ENCODE results near the gene SEMA4B. TPM values are rescaled to one million over a fixed set of nuclear protein-coding genes. Genes with fewer than 3 reads are reported as not detected.

The SEMA4B gene
- total RNA-seq, 1 donor from 2014 or later = 85.1 TPM

DNA sequence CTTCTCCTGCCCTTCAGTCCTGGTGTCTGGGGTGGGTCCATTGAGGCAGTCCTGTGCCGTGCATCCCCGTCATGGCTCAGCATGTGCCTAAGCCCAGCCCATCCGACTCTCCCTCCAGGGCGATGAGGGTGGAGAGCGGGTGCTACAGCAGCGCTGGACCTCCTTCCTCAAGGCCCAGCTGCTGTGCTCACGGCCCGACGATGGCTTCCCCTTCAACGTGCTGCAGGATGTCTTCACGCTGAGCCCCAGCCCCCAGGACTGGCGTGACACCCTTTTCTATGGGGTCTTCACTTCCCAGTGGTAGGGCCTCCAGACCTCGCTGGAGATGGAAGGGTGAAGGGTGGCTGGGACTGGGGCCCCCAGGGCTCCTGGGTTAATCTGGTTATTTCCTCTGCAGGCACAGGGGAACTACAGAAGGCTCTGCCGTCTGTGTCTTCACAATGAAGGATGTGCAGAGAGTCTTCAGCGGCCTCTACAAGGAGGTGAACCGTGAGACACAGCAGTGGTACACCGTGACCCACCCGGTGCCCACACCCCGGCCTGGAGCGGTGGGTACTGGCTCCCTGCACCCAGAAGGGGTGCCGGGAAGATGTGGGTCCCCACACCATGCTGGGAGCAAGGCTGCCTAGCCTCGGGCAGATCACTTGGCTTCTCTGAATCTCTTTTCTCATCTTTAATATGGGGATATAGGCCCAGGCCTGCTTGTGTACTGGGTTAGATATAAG lies 22.5 kb downstream of the SEMA4B start:
- Mint-ChIP-seq H3K27me3 (no peaks in the 10 kb centered on the region), H3K4me1 (peaks cover 27% of the 10 kb centered on the region), H3K4me3 (no peak overlapping the region), H3K27ac (peak overlapping the region; percentile 6), H3K9me3 (no peaks in the 10 kb centered on the region), H3K36me3 (ENCODE audit: low read depth) (peaks cover 79% of the 10 kb centered on the region)
- POLR2A ChIA-PET = interaction anchor here (0.6 to 2.7 kb wide), 3 partner anchors 10 to 62 kb away, joined by 3 to 11 read pairs (median 4); partner anchors contain the start of genes CIB1 and GDPGP1
- intact Hi-C loops (cut with micrococcal nuclease) = no loop called here
- CTCF ChIA-PET = interaction anchor here (5.3 kb wide), 1 partner anchor 9 kb away, joined by 44 read pairs; the partner anchor contains the start of genes CIB1 and GDPGP1
- ATAC-seq (ENCODE audit: low read depth) (no peak), DNase-seq (no peak)
- TF ChIP-seq, protein P1, sequence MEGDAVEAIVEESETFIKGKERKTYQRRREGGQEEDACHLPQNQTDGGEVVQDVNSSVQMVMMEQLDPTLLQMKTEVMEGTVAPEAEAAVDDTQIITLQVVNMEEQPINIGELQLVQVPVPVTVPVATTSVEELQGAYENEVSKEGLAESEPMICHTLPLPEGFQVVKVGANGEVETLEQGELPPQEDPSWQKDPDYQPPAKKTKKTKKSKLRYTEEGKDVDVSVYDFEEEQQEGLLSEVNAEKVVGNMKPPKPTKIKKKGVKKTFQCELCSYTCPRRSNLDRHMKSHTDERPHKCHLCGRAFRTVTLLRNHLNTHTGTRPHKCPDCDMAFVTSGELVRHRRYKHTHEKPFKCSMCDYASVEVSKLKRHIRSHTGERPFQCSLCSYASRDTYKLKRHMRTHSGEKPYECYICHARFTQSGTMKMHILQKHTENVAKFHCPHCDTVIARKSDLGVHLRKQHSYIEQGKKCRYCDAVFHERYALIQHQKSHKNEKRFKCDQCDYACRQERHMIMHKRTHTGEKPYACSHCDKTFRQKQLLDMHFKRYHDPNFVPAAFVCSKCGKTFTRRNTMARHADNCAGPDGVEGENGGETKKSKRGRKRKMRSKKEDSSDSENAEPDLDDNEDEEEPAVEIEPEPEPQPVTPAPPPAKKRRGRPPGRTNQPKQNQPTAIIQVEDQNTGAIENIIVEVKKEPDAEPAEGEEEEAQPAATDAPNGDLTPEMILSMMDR (IDR thresholded peaks at IDR 0.05) = no peak

DNA sequence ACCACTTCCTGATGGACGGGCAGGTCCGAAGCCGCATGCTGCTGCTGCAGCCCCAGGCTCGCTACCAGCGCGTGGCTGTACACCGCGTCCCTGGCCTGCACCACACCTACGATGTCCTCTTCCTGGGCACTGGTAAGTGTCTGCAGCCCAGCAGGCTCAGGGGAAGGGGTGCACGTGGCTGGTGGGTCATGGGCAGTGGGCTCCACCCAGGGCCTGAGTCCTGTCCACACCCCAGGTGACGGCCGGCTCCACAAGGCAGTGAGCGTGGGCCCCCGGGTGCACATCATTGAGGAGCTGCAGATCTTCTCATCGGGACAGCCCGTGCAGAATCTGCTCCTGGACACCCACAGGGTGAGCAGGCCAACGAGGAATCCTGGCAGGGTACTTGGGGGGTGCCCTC lies 23.9 kb downstream of the SEMA4B start:
- no peak overlapping the region for H3K4me3 Mint-ChIP-seq
- no peaks in the 10 kb centered on the region for H3K9me3 Mint-ChIP-seq
- ChIA-PET POLR2A (no interaction called here), CTCF (interaction anchor here (1.1 kb wide), 1 partner anchor 82 kb away, joined by 4 read pairs; no protein-coding TSS in a partner anchor)
- TF ChIP-seq, protein P1 (IDR thresholded peaks at IDR 0.05) = no peak
- intact Hi-C loops (cut with micrococcal nuclease) = no loop called here
- no peak for DNase-seq
- H3K4me1 Mint-ChIP-seq = peaks cover 21% of the 10 kb centered on the region
- no peaks in the 10 kb centered on the region for H3K27me3 Mint-ChIP-seq
- H3K27ac Mint-ChIP-seq = no peak overlapping the region
- peaks cover 81% of the 10 kb centered on the region for H3K36me3 Mint-ChIP-seq (ENCODE audit: low read depth)
- ATAC-seq (ENCODE audit: low read depth) = no peak

DNA sequence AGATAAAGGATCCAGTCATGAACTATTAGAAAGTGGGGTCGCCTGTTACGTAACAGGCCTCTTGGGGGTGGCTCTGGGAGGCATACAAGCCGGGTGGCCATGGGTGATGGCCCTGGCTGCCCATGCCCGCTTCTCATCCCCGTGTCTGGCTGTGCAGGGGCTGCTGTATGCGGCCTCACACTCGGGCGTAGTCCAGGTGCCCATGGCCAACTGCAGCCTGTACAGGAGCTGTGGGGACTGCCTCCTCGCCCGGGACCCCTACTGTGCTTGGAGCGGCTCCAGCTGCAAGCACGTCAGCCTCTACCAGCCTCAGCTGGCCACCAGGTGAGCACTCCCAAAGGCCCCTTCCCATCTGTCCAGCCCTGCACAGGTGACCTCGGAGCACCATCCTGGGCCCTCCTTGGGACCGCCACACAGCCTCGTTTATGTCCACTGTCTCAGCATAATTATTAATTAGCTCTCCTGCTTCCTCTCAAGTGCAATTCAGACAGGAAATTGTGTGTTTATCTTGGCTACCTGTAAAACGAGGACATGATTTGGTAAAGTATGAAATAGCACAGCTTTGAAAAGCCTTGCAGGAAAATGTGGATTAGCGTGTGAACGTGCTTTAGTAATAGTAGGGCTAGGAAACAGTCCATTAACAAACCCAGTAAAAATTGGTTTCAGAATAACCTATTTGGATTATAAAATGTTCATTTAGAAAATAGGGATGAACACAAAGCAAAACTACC lies 24.5 kb downstream of the SEMA4B start:
- ChIA-PET CTCF (interaction anchor here (1.1 kb wide), 1 partner anchor 82 kb away, joined by 4 read pairs; no protein-coding TSS in a partner anchor), POLR2A (interaction anchor here (0.6 kb wide), 1 partner anchor 105 kb away, joined by 4 read pairs; no protein-coding TSS in a partner anchor)
- TF ChIP-seq, protein P1 (IDR thresholded peaks at IDR 0.05) = no peak
- H3K36me3 Mint-ChIP-seq (ENCODE audit: low read depth) = peaks cover 82% of the 10 kb centered on the region
- ATAC-seq (ENCODE audit: low read depth) = no peak
- H3K4me3 Mint-ChIP-seq = no peak overlapping the region
- no peak for DNase-seq
- H3K4me1 Mint-ChIP-seq = peaks cover 25% of the 10 kb centered on the region
- no peaks in the 10 kb centered on the region for H3K27me3 Mint-ChIP-seq
- H3K27ac Mint-ChIP-seq = no peak overlapping the region
- no peaks in the 10 kb centered on the region for H3K9me3 Mint-ChIP-seq
- intact Hi-C loops (cut with micrococcal nuclease) = no loop called here

DNA sequence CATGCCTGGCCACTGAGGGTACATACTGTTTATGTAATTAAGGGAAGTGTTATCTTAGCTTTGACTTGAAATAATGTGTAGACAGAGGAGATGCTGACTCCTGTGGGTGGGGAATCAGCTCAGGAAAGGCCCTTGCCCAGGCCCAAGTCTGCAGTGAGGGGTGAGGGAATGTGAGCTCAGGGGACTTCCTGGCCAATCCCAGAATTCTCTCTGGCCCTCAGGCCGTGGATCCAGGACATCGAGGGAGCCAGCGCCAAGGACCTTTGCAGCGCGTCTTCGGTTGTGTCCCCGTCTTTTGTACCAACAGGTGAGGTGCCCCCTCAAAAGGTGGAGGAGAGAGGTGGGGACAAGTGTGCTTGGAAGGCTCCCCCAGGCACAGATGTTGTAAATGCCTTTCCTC lies 26.2 kb downstream of the SEMA4B start:
- Mint-ChIP-seq H3K4me1 (peaks cover 32% of the 10 kb centered on the region), H3K27me3 (no peaks in the 10 kb centered on the region), H3K4me3 (no peak overlapping the region), H3K9me3 (no peaks in the 10 kb centered on the region), H3K36me3 (ENCODE audit: low read depth) (peaks cover 84% of the 10 kb centered on the region), H3K27ac (no peak overlapping the region)
- no peak for ATAC-seq (ENCODE audit: low read depth)
- CTCF ChIA-PET = interaction anchor here (0.9 kb wide), 1 partner anchor 9 kb away, joined by 4 read pairs; no protein-coding TSS in a partner anchor
- no peak for DNase-seq
- intact Hi-C loops (cut with micrococcal nuclease) = no loop called here
- TF ChIP-seq, protein P1 (IDR thresholded peaks at IDR 0.05) = no peak
- POLR2A ChIA-PET = no interaction called here

All from activated B cell treated with CpG ODN at 0.5 μM for 24 hours (primary cell).